ENCODE results near the gene FRMD4A.

Gene FRMD4A

DNA sequence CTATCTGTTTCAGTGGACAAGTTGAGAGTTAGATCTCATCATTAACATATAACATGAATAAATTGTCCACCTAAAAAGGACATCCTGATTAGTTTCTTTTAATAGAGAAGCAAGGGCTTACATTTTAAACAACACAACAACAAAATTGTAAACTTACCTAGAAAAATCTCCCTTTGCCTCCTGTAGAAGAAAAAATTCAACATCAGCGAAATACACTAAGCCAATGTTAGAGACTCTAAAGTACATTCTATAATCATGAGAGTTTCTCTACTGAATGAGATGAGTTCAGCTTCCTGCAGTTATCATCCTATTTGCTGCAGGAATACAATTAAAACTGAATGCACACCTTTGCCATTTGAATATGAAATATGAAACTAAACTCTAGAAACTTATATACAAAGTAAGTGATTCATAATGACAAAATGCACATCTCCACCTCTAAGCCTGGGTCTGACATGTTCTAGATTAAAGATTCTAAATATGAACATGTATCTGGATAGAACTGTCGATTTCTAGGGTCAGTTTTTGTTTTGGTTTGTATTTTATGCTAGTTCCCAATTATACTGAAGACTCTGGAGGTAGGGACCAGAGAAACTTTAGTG lies 569.1 kb downstream of the FRMD4A start:
- no peak for ATAC-seq (ENCODE audit: low read depth)
- no peaks in the 10 kb centered on the region for H3K27me3 ChIP-seq (ENCODE audit: insufficient read depth, poor library complexity, severe bottlenecking)
- peak overlapping the region; percentile 11 for H3K27ac ChIP-seq (ENCODE audit: poor library complexity, severe bottlenecking)
- DNase-seq (ENCODE audit: low spot score) = no peak
- no peak overlapping the region for H3K4me3 ChIP-seq (ENCODE audit: severe bottlenecking)
- no peaks in the 10 kb centered on the region for H3K36me3 ChIP-seq (ENCODE audit: low read depth)
- no peaks in the 10 kb centered on the region for H3K9me3 ChIP-seq (ENCODE audit: severe bottlenecking)
- TF ChIP-seq, protein P1, sequence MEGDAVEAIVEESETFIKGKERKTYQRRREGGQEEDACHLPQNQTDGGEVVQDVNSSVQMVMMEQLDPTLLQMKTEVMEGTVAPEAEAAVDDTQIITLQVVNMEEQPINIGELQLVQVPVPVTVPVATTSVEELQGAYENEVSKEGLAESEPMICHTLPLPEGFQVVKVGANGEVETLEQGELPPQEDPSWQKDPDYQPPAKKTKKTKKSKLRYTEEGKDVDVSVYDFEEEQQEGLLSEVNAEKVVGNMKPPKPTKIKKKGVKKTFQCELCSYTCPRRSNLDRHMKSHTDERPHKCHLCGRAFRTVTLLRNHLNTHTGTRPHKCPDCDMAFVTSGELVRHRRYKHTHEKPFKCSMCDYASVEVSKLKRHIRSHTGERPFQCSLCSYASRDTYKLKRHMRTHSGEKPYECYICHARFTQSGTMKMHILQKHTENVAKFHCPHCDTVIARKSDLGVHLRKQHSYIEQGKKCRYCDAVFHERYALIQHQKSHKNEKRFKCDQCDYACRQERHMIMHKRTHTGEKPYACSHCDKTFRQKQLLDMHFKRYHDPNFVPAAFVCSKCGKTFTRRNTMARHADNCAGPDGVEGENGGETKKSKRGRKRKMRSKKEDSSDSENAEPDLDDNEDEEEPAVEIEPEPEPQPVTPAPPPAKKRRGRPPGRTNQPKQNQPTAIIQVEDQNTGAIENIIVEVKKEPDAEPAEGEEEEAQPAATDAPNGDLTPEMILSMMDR (IDR thresholded peaks at IDR 0.05; ENCODE audit: poor library complexity, severe bottlenecking) = no peak
- H3K4me1 ChIP-seq (ENCODE audit: insufficient read depth, poor library complexity, severe bottlenecking) = peaks cover 16% of the 10 kb centered on the region

DNA sequence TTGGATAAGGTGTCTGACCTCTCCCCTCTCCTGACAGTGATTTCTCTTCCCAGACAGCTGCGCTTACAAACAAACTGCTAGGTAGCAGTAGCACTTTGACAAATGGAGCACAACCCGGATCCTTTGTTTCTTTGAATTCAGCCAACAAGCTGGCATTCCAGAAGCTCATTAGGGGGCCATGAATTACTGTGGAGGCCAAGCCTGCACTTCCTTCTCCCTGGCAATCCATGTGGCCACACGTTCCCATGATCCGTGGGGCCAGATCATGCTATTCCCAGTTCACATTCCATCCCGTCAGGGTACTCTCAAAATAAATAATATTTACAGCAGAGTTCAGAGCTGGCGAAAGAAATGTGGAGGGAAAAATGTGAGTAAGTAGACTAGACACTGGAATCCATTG lies 571.6 kb downstream of the FRMD4A start:
- H3K4me3 ChIP-seq (ENCODE audit: severe bottlenecking) = no peak overlapping the region
- H3K27me3 ChIP-seq (ENCODE audit: insufficient read depth, poor library complexity, severe bottlenecking) = no peaks in the 10 kb centered on the region
- H3K9me3 ChIP-seq (ENCODE audit: severe bottlenecking) = no peaks in the 10 kb centered on the region
- H3K36me3 ChIP-seq (ENCODE audit: low read depth) = no peaks in the 10 kb centered on the region
- H3K27ac ChIP-seq (ENCODE audit: poor library complexity, severe bottlenecking) = peak overlapping the region; percentile 84
- no peak for DNase-seq (ENCODE audit: low spot score)
- peaks cover 16% of the 10 kb centered on the region for H3K4me1 ChIP-seq (ENCODE audit: insufficient read depth, poor library complexity, severe bottlenecking)
- TF ChIP-seq, protein P1 (IDR thresholded peaks at IDR 0.05; ENCODE audit: poor library complexity, severe bottlenecking) = no peak
- ATAC-seq (ENCODE audit: low read depth) = no peak

DNA sequence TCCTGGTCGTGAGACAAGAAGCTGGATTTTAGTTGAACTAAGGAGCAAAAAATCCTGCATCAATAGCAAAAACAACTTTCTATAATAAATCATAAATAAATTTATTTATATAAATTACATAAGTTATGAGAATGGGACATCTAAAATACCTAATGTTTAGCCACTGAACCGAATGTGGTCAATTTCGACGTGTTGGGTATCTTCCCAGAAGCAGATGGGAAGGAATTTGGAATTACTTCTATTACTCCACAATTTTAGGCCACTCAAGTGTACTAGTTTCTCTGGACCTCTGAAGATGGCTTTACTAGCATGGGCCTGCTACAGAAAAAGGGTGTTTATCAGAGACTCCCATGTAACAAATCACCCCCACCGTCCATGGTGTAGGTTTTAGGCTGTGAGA lies 572.0 kb downstream of the FRMD4A start:
- Histone ChIP-seq H3K27ac (ENCODE audit: poor library complexity, severe bottlenecking) (peak overlapping the region; percentile 84), H3K4me1 (ENCODE audit: insufficient read depth, poor library complexity, severe bottlenecking) (peaks cover 16% of the 10 kb centered on the region), H3K36me3 (ENCODE audit: low read depth) (no peaks in the 10 kb centered on the region), H3K9me3 (ENCODE audit: severe bottlenecking) (no peaks in the 10 kb centered on the region), H3K4me3 (ENCODE audit: severe bottlenecking) (no peak overlapping the region), H3K27me3 (ENCODE audit: insufficient read depth, poor library complexity, severe bottlenecking) (no peaks in the 10 kb centered on the region)
- no peak for DNase-seq (ENCODE audit: low spot score)
- no peak for ATAC-seq (ENCODE audit: low read depth)
- TF ChIP-seq, protein P1 (IDR thresholded peaks at IDR 0.05; ENCODE audit: poor library complexity, severe bottlenecking) = no peak

DNA sequence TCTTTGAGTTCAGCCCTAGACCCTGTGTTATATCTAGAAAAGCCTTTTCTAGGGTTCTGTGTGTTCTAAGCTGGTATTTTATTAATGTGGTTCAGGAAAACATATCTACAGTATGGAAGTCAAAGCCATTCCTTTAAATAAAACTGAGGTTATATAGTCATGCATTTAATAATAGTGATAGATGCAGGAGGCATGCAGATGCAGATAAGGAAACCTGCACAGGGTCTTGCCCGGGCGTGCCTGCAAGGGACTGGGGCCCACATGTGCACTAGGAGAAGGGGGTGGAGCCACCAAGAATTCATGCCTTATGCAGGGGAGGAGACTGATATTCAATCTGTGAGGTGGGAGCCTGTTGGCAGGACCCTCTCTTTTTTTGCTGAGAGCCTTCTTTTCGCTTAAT lies 572.4 kb downstream of the FRMD4A start:
- ATAC-seq (ENCODE audit: low read depth) = peak; percentile 100
- H3K27ac ChIP-seq (ENCODE audit: poor library complexity, severe bottlenecking) = peak overlapping the region; percentile 84
- TF ChIP-seq, protein P1 (IDR thresholded peaks at IDR 0.05; ENCODE audit: poor library complexity, severe bottlenecking) = no peak

DNA sequence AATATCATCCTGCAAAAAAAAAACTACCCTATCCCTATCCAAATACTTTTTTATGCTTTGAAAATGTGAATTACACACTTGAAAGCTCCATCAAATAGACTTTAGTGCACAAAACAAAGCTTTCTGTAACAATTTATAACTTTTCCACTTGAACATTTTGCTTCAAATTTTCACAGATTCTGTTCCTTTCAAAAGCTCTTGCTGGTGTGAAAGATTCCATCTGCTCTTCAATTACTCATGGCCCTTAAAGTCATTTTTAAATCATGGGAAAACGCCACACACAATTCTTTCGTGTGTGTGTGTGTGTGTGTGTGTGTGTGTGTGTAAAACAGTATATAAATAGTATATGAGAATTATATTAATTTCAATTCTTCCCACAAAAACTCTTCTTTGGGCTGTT lies 576.4 kb downstream of the FRMD4A start:
- Histone ChIP-seq H3K4me3 (ENCODE audit: severe bottlenecking) (no peak overlapping the region), H3K9me3 (ENCODE audit: severe bottlenecking) (no peaks in the 10 kb centered on the region), H3K36me3 (ENCODE audit: low read depth) (no peaks in the 10 kb centered on the region), H3K4me1 (ENCODE audit: insufficient read depth, poor library complexity, severe bottlenecking) (peaks cover 16% of the 10 kb centered on the region), H3K27ac (ENCODE audit: poor library complexity, severe bottlenecking) (no peak overlapping the region), H3K27me3 (ENCODE audit: insufficient read depth, poor library complexity, severe bottlenecking) (no peaks in the 10 kb centered on the region)
- DNase-seq (ENCODE audit: low spot score) (no peak), ATAC-seq (ENCODE audit: low read depth) (no peak)
- TF ChIP-seq, protein P1 (IDR thresholded peaks at IDR 0.05; ENCODE audit: poor library complexity, severe bottlenecking) = no peak

More for the DNA sequence above, 572.4 kb downstream of the FRMD4A start:
- Histone ChIP-seq H3K9me3 (ENCODE audit: severe bottlenecking) (no peaks in the 10 kb centered on the region), H3K4me1 (ENCODE audit: insufficient read depth, poor library complexity, severe bottlenecking) (peaks cover 16% of the 10 kb centered on the region), H3K4me3 (ENCODE audit: severe bottlenecking) (no peak overlapping the region), H3K27me3 (ENCODE audit: insufficient read depth, poor library complexity, severe bottlenecking) (no peaks in the 10 kb centered on the region), H3K36me3 (ENCODE audit: low read depth) (no peaks in the 10 kb centered on the region)
- peak; percentile 88 for DNase-seq (ENCODE audit: low spot score)
